Measurements from ENCODE around the gene GPC5.
"Not testable (repeated sequence)": the region's sequence is repeated elsewhere in the genome, so short reads cannot be mapped to it uniquely, and the experiment has no call there.

Gene GPC5

GRCh38 chr13:91398413-91399188 lies at the start of gene GPC5:
GPC5 (plus strand) TSS chr13:91398621.
- DNase-seq (ENCODE audit: low read depth in 3 of 3) = peak; percentile 66 to 78 (median 66)

- DNase-seq (ENCODE audit: low read depth in 3 of 3) = peak; percentile 83 to 91 (median 84)
Observed at GRCh38 chr13:91348906-91349435, 49.5 kb upstream of the GPC5 start.

- no peak for DNase-seq (ENCODE audit: low read depth in 3 of 3)
Observed at GRCh38 chr13:91349992-91350911, 48.2 kb upstream of the GPC5 start.

GRCh38 chr13:91351123-91351522 lies 47.3 kb upstream of the GPC5 start:
- DNase-seq (ENCODE audit: low read depth in 3 of 3) = no peak

GRCh38 chr13:91351980-91352379 lies 46.4 kb upstream of the GPC5 start:
- DNase-seq (ENCODE audit: low read depth in 3 of 3) = no peak

GRCh38 chr13:91352891-91353290 lies 45.5 kb upstream of the GPC5 start:
- not testable (repeated sequence) for DNase-seq (ENCODE audit: low read depth in 3 of 3)

GRCh38 chr13:91353494-91353893 lies 44.9 kb upstream of the GPC5 start:
- no peak for DNase-seq (ENCODE audit: low read depth in 3 of 3)

GRCh38 chr13:91355099-91355825 lies 43.2 kb upstream of the GPC5 start:
- no peak for DNase-seq (ENCODE audit: low read depth in 3 of 3)

GRCh38 chr13:91355826-91356710 lies 42.4 kb upstream of the GPC5 start:
- DNase-seq (ENCODE audit: low read depth in 3 of 3) = no peak

- DNase-seq (ENCODE audit: low read depth in 3 of 3) = no peak
Observed at GRCh38 chr13:91356919-91357612, 41.4 kb upstream of the GPC5 start.

GRCh38 chr13:91357613-91358386 lies 40.6 kb upstream of the GPC5 start:
- DNase-seq (ENCODE audit: low read depth in 3 of 3) = no peak

GRCh38 chr13:91358387-91358782 lies 40.0 kb upstream of the GPC5 start:
- no peak for DNase-seq (ENCODE audit: low read depth in 3 of 3)

- DNase-seq (ENCODE audit: low read depth in 3 of 3) = no peak
Observed at GRCh38 chr13:91359111-91359510, 39.3 kb upstream of the GPC5 start.

GRCh38 chr13:91359631-91360030 lies 38.8 kb upstream of the GPC5 start:
- no peak for DNase-seq (ENCODE audit: low read depth in 3 of 3)

GRCh38 chr13:91360246-91360751 lies 38.1 kb upstream of the GPC5 start:
- no peak for DNase-seq (ENCODE audit: low read depth in 3 of 3)

- DNase-seq (ENCODE audit: low read depth in 3 of 3) = no peak
Observed at GRCh38 chr13:91361755-91362271, 36.6 kb upstream of the GPC5 start.

GRCh38 chr13:91362908-91363307 lies 35.5 kb upstream of the GPC5 start:
- no peak for DNase-seq (ENCODE audit: low read depth in 3 of 3)

- no peak for DNase-seq (ENCODE audit: low read depth in 3 of 3)
Observed at GRCh38 chr13:91368101-91368500, 30.3 kb upstream of the GPC5 start.
